Tibial nerve (tissue), 4 donors: ENCODE data around the gene ANKRD11. TPM values are rescaled to one million over a fixed set of nuclear protein-coding genes. Genes with fewer than 3 reads are reported as not detected.
A peak's percentile ranks its signal among the peaks of the same experiment; 100 is the strongest.

ENCODE experiments used
- DNase-seq, 2 donors: peaks; one replicate each; pipeline ENCODE4 v3.0.0-alpha.2; 2019; ENCODE audit warnings: low spot score in 2 of 2
- H3K27ac ChIP-seq, 4 donors: fragments of 200-600 bp; sonication (generic) in 3 of 4; one replicate each; pipeline ENCODE4 v1.5.1; 2017 to 2019; ENCODE audit warnings: mild to moderate bottlenecking in 1 of 4
- H3K27me3 ChIP-seq, 2 donors: fragments of 200-600 bp; sonication (generic) in 1 of 2; one replicate each; pipeline versions ENCODE4 v1.5.1 to v1.6.0; 2017 to 2019
- H3K36me3 ChIP-seq, 3 donors: fragments of 200-600 bp; sonication (generic); one replicate each; pipeline ENCODE4 v1.5.1; 2018 to 2019
- H3K4me1 ChIP-seq, 4 donors: fragments of 200-600 bp; sonication (generic) in 3 of 4; one replicate each; pipeline ENCODE4 v1.5.1; 2017 to 2019
- H3K4me3 ChIP-seq, 4 donors: fragments of 200-600 bp; sonication (generic) in 3 of 4; one replicate each; pipeline ENCODE4 v1.5.1; 2017 to 2019; ENCODE audit warnings: mild to moderate bottlenecking in 1 of 4, moderate library complexity in 1 of 4
- H3K9me3 ChIP-seq, 4 donors: fragments of 200-600 bp; sonication (generic) in 3 of 4; one replicate each; pipeline ENCODE4 v1.5.1; 2017 to 2019
- EP300 ChIP-seq, 2 donors: sonication (generic); formaldehyde crosslinking; IDR thresholded peaks; one replicate each; pipeline ENCODE4 v1.6.1; 2017; ENCODE audit warnings: antibody characterized with exemption in 2 of 2, mild to moderate bottlenecking in 1 of 2
- POLR2A ChIP-seq, 2 donors: fragments of 450-650 bp; IDR thresholded peaks; one replicate each; pipeline ENCODE4 v1.6.1; 2017; ENCODE audit warnings: antibody characterized with exemption in 2 of 2, mild to moderate bottlenecking in 2 of 2, moderate library complexity in 2 of 2
- WGBS, 2 donors: methylation state at CpG; one replicate each; pipeline ENCODE4 v1.1.5; 2018; 5-methylcytosine and 5-hydroxymethylcytosine counted together
- total RNA-seq, 4 donors: library from RNA; depleted of rRNA; stranded (reverse); fragments of >200 nt; gene quantifications; one replicate each; pipeline ENCODE4 v1.1.0, GENCODE V29; 2016
- TF ChIP-seq, protein P1 (sequence below), 5 experiments: fragments of 200-600 bp in 3 of 5; fragments of 450-650 bp in 2 of 5; sonication (generic) in 3 of 5; IDR thresholded peaks; one replicate each; pipeline ENCODE4 v1.5.1; 2016 to 2019; ENCODE audit warnings: antibody characterized with exemption in 5 of 5, mild to moderate bottlenecking in 3 of 5, moderate library complexity in 2 of 5

The ANKRD11 gene
- total RNA-seq, 4 donors from 2014 or later, result 104 to 177 (median 112) TPM

DNA sequence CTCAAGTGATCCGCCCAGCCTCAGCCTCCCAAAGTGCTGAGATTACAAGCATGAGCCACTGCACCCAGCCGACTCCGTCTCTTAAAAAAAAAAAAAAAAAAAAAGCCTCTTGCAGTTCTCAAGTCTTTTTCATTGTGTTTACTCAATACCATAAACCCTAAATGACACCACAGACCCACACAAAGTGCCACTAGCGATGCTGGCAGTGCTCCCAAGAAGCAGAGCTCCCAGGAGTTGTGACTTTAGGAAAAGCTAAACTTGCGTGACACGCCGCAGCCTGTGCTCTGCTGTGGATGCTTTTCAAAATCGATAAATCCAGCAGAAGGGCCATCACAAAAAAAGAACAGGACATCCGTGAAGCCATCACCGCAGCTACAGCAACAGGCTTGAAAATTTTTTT is 114.7 kb downstream of the ANKRD11 start:
- TF ChIP-seq EP300 (IDR thresholded peaks at IDR 0.05) (no peak), POLR2A (IDR thresholded peaks at IDR 0.05) (no peak)
- TF ChIP-seq, protein P1, sequence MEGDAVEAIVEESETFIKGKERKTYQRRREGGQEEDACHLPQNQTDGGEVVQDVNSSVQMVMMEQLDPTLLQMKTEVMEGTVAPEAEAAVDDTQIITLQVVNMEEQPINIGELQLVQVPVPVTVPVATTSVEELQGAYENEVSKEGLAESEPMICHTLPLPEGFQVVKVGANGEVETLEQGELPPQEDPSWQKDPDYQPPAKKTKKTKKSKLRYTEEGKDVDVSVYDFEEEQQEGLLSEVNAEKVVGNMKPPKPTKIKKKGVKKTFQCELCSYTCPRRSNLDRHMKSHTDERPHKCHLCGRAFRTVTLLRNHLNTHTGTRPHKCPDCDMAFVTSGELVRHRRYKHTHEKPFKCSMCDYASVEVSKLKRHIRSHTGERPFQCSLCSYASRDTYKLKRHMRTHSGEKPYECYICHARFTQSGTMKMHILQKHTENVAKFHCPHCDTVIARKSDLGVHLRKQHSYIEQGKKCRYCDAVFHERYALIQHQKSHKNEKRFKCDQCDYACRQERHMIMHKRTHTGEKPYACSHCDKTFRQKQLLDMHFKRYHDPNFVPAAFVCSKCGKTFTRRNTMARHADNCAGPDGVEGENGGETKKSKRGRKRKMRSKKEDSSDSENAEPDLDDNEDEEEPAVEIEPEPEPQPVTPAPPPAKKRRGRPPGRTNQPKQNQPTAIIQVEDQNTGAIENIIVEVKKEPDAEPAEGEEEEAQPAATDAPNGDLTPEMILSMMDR (IDR thresholded peaks at IDR 0.05), result no peak
- 92 to 97% methylated on average over 10 of the region's 10 CpGs for WGBS, 2 donors
- Histone ChIP-seq H3K36me3 (peaks cover 0 to 30% (median 0%) of the 10 kb centered on the region in 3 donors), H3K9me3 (peaks cover 0 to 11% (median 0%) of the 10 kb centered on the region in 4 donors), H3K27me3 (no peaks in the 10 kb centered on the region), H3K4me1 (peaks cover 0 to 74% (median 18%) of the 10 kb centered on the region in 4 donors), H3K4me3 (no peak overlapping the region), H3K27ac (no peak overlapping the region)
- DNase-seq, result no peak

DNA sequence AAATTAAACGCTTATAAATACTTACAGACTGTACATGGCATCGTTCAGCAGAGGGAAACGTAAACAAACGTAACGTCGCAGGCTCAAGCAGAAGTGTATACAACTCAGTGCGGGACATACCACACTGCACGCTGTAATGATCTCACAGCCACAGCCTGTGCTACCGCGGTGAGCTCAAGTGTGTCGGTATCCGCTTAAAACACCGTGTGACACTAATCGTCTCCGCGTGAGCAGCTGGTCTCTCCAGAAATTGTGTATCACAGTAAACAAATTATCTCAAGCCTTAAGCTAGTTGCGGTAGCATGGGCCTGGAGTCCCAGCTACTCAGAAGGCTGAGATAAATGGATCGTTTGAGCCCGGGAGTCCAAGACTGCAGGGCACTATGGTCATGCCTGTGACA is 115.3 kb downstream of the ANKRD11 start:
- Histone ChIP-seq H3K4me1 (peaks cover 0 to 74% (median 19%) of the 10 kb centered on the region in 4 donors), H3K4me3 (no peak overlapping the region), H3K9me3 (peaks cover 0 to 11% (median 0%) of the 10 kb centered on the region in 4 donors), H3K27me3 (no peaks in the 10 kb centered on the region), H3K36me3 (peaks cover 0 to 30% (median 0%) of the 10 kb centered on the region in 3 donors), H3K27ac (no peak overlapping the region)
- WGBS, 2 donors, result 86 to 91% methylated on average over 19 of the region's 19 CpGs
- DNase-seq, result no peak
- TF ChIP-seq, protein P1 (IDR thresholded peaks at IDR 0.05), result no peak
- TF ChIP-seq EP300 (IDR thresholded peaks at IDR 0.05), result no peak
- TF ChIP-seq POLR2A (IDR thresholded peaks at IDR 0.05), result no peak

DNA sequence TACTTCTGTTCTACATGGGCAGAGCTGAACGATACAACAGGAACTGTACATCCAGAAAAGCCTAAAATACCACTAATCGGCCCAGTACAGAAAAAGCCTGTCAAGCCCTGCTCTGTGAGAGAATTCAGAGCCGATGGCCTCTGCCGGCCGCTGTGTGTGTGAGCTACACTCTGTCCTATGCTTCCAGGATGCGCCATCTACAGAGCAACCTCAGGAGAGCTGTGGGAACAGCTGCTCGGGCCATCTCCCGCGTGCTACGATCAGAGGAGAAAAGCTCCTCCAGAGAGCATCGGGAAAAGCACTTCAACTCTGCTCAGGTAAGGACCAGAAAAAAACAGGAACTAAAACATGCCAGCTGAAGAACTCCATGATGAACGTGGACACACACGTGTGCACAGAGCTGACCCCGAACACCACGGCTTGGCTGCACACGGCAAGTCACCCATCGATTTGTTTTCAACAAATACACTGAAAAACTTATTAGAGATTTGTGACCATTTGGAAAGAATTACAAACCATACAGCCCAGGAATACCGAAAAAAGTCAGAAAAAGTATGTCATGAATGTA is 115.9 kb downstream of the ANKRD11 start:
- 53 to 57% methylated on average over 18 of the region's 18 CpGs for WGBS, 2 donors
- TF ChIP-seq, protein P1 (IDR thresholded peaks at IDR 0.05), result no peak
- TF ChIP-seq EP300 (IDR thresholded peaks at IDR 0.05) (no peak), POLR2A (IDR thresholded peaks at IDR 0.05) (no peak)
- H3K27me3 ChIP-seq, result no peaks in the 10 kb centered on the region
- DNase-seq, result no peak
- peaks cover 0 to 30% (median 0%) of the 10 kb centered on the region in 3 donors for H3K36me3 ChIP-seq
- peaks cover 0 to 11% (median 0%) of the 10 kb centered on the region in 4 donors for H3K9me3 ChIP-seq
- H3K27ac ChIP-seq, result no peak overlapping the region
- peaks cover 0 to 74% (median 18%) of the 10 kb centered on the region in 4 donors for H3K4me1 ChIP-seq
- no peak overlapping the region for H3K4me3 ChIP-seq

DNA sequence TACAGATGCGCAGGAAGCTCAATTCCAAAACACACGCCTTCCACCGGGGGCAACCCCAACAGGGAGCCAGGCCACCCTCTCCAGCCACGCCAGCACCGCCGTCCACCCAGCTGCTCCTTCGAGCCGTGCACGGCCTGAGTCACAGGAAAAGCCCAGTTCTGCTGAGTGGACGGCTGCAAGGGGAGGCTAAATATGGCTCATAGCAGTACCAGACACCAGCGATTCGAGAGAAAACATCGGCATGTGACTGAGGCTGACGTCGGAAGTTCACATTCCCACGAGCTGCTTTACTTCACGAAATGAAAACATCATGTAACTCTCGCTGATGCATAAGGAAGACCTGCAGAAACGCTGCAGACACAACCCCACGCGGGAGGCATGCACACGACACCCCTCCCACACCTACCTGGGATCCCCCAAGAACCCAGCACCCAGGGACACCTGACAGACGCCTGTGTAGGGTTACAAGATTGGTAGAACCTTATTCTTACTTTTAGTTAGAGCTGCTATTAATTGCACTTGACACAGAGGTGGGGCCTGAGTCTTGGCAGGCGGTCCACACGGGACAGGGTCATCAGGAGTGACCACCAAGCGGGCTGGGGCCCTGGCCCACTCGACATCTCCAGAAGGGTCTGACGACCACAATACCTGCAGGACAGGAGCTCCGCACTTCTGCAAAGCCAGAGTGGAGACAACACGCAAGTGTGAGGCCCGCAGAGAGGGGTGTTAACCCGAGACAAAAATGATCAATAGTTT is 116.8 kb downstream of the ANKRD11 start:
- Histone ChIP-seq H3K36me3 (peaks cover 0 to 30% (median 0%) of the 10 kb centered on the region in 3 donors), H3K4me3 (no peak overlapping the region), H3K27me3 (no peaks in the 10 kb centered on the region), H3K27ac (no peak overlapping the region), H3K4me1 (peaks cover 0 to 74% (median 18%) of the 10 kb centered on the region in 4 donors), H3K9me3 (peaks cover 0 to 11% (median 0%) of the 10 kb centered on the region in 4 donors)
- no peak for DNase-seq
- 73 to 79% methylated on average over 32 of the region's 32 CpGs for WGBS, 2 donors
- peak in 1 of 2 donors; percentile 22 for TF ChIP-seq EP300 (IDR thresholded peaks at IDR 0.05)
- TF ChIP-seq, protein P1 (IDR thresholded peaks at IDR 0.05), result no peak
